Sigmoid colon (tissue), 7 donors: ENCODE results near the gene GLMP. TPM values are rescaled to one million over a fixed set of nuclear protein-coding genes. Genes with fewer than 3 reads are reported as not detected.

Experiments used
- DNase-seq: peaks from one replicate; pipeline ENCODE4 v3.0.0-alpha.2; 2019
- H3K27ac ChIP-seq, 4 donors: fragments of 200-600 bp; sonication (generic); one replicate each; pipeline ENCODE4 v1.5.1; 2016 to 2019; ENCODE audit warnings: mild to moderate bottlenecking in 1 of 4
- H3K27me3 ChIP-seq, 3 donors: fragments of 200-600 bp; sonication (generic); one replicate each; pipeline ENCODE4 v1.5.1; 2019; ENCODE audit warnings: mild to moderate bottlenecking in 1 of 3
- H3K36me3 ChIP-seq, 4 donors: fragments of 200-600 bp; sonication (generic); one replicate each; pipeline ENCODE4 v1.5.1; 2016 to 2019
- H3K4me1 ChIP-seq, 4 donors: fragments of 200-600 bp; sonication (generic); one replicate each; pipeline ENCODE4 v1.5.1; 2017 to 2019
- H3K4me3 ChIP-seq, 4 donors: fragments of 200-600 bp; sonication (generic); one replicate each; pipeline ENCODE4 v1.5.1; 2017 to 2019; ENCODE audit warnings: mild to moderate bottlenecking in 2 of 4, moderate library complexity in 1 of 4
- H3K9me3 ChIP-seq, 4 donors: fragments of 200-600 bp in 3 of 4; sonication (generic) in 3 of 4; one replicate each; pipeline versions ENCODE4 v1.5.1 to v1.6.1; 2013 to 2019
- EP300 ChIP-seq, 4 donors: sonication (generic); formaldehyde crosslinking; IDR thresholded peaks; one replicate each; pipeline ENCODE4 v1.6.1; 2017; ENCODE audit warnings: antibody characterized with exemption in 4 of 4
- POLR2A ChIP-seq, 2 donors: fragments of 450-650 bp; IDR thresholded peaks; one replicate each; pipeline ENCODE4 v1.6.1; 2016; ENCODE audit warnings: antibody characterized with exemption in 2 of 2, mild to moderate bottlenecking in 2 of 2, moderate library complexity in 2 of 2
- POLR2AphosphoS5 ChIP-seq, 4 donors: sonication (generic); formaldehyde crosslinking; IDR thresholded peaks; one replicate each; pipeline ENCODE4 v1.6.1; 2017; ENCODE audit warnings: antibody characterized with exemption in 4 of 4
- WGBS, 2 donors: extraction: QIAGEN DNeasy Blood & Tissue Kit; methylation state at CpG; one replicate each; pipeline ENCODE4 v1.1.7; 2013; 5-methylcytosine and 5-hydroxymethylcytosine counted together
- intact Hi-C: fragments of 100-400 bp; cut with DNase I; formaldehyde crosslinking; loops from one replicate; pipeline ENCODE4 v1.15.1; 2023
- polyA plus RNA-seq, 3 donors: library from polyadenylated mRNA; stranded (reverse); fragments of 200-250 nt; gene quantifications; one replicate each; pipeline ENCODE4 v1.2.3, GENCODE V29; 2013
- total RNA-seq, 4 donors: library from RNA; depleted of rRNA; stranded (reverse); fragments of >200 nt; gene quantifications; one replicate each; pipeline ENCODE4 v1.1.0, GENCODE V29; 2016
- TF ChIP-seq, protein P1 (sequence below), 4 experiments: fragments of 450-650 bp in 3 of 4; fragments of 200-600 bp in 1 of 4; IDR thresholded peaks; one replicate each; pipeline ENCODE4 v1.5.1; 2016 to 2019; ENCODE audit warnings: antibody characterized with exemption in 4 of 4, mild to moderate bottlenecking in 3 of 4, moderate library complexity in 2 of 4
- donor health status: healthy with polysubstance abuse.
- donor health status: Bipolar disorder and iron deficiency.
- donor health status: healthy.

Gene GLMP
- total and polyA plus RNA-seq, 7 donors = 33.3 to 53.2 (median 38.8) TPM

- WGBS, 2 donors = 6 to 9% methylated on average over 22 of the region's 22 CpGs
These were observed 13.6 kb downstream of the GLMP start for GRCh38 chr1:156281693-156282478.

DNA sequence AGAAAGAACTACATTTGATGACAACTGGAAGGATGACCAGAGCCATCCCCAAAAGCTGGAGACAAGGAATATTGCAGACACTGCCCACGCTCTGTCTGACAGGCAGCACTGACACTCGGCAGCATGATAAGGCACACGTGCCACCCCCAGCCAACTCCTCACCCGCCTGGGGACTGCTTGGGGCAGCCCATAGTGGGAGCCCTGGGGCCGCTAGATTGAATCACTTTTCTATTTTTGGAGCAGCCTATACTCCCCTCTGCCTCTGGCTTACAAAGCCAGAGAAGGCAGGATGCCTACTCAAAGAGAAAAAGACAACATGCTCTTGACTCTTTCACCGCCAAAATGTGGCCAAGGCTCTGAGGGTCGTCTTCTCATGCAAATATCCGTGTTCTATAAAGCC lies 14.2 kb downstream of the GLMP start:
- Histone ChIP-seq H3K4me3 (peak overlapping the region in 2 of 4 donors; percentile 83 to 93), H3K27ac (peak overlapping the region in 2 of 4 donors; percentile 92), H3K9me3 (no peaks in the 10 kb centered on the region), H3K36me3 (peaks cover 8 to 27% (median 13%) of the 10 kb centered on the region in 4 donors), H3K27me3 (no peaks in the 10 kb centered on the region), H3K4me1 (peaks cover 0 to 33% (median 29%) of the 10 kb centered on the region in 4 donors)
- TF ChIP-seq POLR2AphosphoS5 (IDR thresholded peaks at IDR 0.05) = no peak
- no peak for TF ChIP-seq POLR2A (IDR thresholded peaks at IDR 0.05)
- TF ChIP-seq, protein P1, sequence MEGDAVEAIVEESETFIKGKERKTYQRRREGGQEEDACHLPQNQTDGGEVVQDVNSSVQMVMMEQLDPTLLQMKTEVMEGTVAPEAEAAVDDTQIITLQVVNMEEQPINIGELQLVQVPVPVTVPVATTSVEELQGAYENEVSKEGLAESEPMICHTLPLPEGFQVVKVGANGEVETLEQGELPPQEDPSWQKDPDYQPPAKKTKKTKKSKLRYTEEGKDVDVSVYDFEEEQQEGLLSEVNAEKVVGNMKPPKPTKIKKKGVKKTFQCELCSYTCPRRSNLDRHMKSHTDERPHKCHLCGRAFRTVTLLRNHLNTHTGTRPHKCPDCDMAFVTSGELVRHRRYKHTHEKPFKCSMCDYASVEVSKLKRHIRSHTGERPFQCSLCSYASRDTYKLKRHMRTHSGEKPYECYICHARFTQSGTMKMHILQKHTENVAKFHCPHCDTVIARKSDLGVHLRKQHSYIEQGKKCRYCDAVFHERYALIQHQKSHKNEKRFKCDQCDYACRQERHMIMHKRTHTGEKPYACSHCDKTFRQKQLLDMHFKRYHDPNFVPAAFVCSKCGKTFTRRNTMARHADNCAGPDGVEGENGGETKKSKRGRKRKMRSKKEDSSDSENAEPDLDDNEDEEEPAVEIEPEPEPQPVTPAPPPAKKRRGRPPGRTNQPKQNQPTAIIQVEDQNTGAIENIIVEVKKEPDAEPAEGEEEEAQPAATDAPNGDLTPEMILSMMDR (IDR thresholded peaks at IDR 0.05) = no peak
- no peak for TF ChIP-seq EP300 (IDR thresholded peaks at IDR 0.05)
- no peak for DNase-seq
- 34% methylated on average over 8 of the region's 8 CpGs for WGBS, 2 donors
- intact Hi-C loops = no loop called here

More at GRCh38 chr1:156281693-156282478, 13.6 kb downstream of the GLMP start:
- Histone ChIP-seq H3K9me3 (no peaks in the 10 kb centered on the region), H3K36me3 (peaks cover 3 to 20% (median 10%) of the 10 kb centered on the region in 4 donors), H3K4me1 (peaks cover 0 to 33% (median 29%) of the 10 kb centered on the region in 4 donors), H3K27me3 (no peaks in the 10 kb centered on the region), H3K27ac (peak overlapping the region; percentile 84 to 92 (median 90)), H3K4me3 (peak overlapping the region; percentile 69 to 93 (median 80))
- intact Hi-C loops = no loop called here
- TF ChIP-seq POLR2A (IDR thresholded peaks at IDR 0.05) = no peak
- TF ChIP-seq, protein P1 (IDR thresholded peaks at IDR 0.05) = no peak
- TF ChIP-seq POLR2AphosphoS5 (IDR thresholded peaks at IDR 0.05) = no peak
- no peak for TF ChIP-seq EP300 (IDR thresholded peaks at IDR 0.05)
- no peak for DNase-seq

DNA sequence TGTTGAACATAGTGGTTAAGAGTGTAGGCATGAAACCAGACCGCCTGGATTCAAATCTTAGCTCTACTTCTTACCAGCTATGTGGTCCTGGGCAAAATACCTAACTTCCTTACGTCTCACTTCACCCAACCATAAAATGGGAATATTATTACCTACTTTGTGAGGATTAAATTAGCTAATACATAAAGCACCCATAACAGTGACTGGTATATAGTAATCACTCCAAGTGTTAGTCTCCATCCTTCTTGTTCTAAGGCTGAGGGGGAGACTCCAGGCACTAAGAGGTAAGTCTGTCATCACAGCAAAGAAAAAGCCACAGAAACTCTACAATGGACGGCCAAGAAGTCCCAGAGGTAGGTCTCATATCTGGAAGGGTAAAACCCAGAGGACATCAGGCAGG lies 15.6 kb downstream of the GLMP start:
- no peaks in the 10 kb centered on the region for H3K27me3 ChIP-seq
- H3K4me1 ChIP-seq = peaks cover 0 to 33% (median 29%) of the 10 kb centered on the region in 4 donors
- peaks cover 12 to 41% (median 23%) of the 10 kb centered on the region in 4 donors for H3K36me3 ChIP-seq
- no peak overlapping the region for H3K4me3 ChIP-seq
- no peaks in the 10 kb centered on the region for H3K9me3 ChIP-seq
- intact Hi-C loops = no loop called here
- DNase-seq = no peak
- H3K27ac ChIP-seq = no peak overlapping the region
- TF ChIP-seq, protein P1 (IDR thresholded peaks at IDR 0.05) = no peak
- WGBS, 2 donors = 88 to 90% methylated on average over 3 of the region's 3 CpGs

- no peak overlapping the region for H3K4me3 ChIP-seq
- no peak overlapping the region for H3K27ac ChIP-seq
- DNase-seq = no peak
- peaks cover 0 to 20% (median 13%) of the 10 kb centered on the region in 4 donors for H3K4me1 ChIP-seq
- intact Hi-C loops = no loop called here
- TF ChIP-seq POLR2AphosphoS5 (IDR thresholded peaks at IDR 0.05) (no peak), EP300 (IDR thresholded peaks at IDR 0.05) (no peak), POLR2A (IDR thresholded peaks at IDR 0.05) (no peak)
- TF ChIP-seq, protein P1 (IDR thresholded peaks at IDR 0.05) = no peak
- H3K27me3 ChIP-seq = no peaks in the 10 kb centered on the region
- H3K36me3 ChIP-seq = peaks cover 21 to 70% (median 49%) of the 10 kb centered on the region in 4 donors
- 75 to 89% methylated on average over 6 of the region's 6 CpGs for WGBS, 2 donors
- no peaks in the 10 kb centered on the region for H3K9me3 ChIP-seq
These were observed 18.5 kb downstream of the GLMP start for GRCh38 chr1:156276966-156277381.
